NAMALWA (cell line): ENCODE measurements around the gene VASP.
A peak's percentile ranks its signal among the peaks of the same experiment; 100 is the strongest.

ENCODE experiments used
- DNase-seq: peaks from one replicate; pipeline ENCODE4 v3.0.0-alpha.2; 2015; ENCODE audit warnings: low spot score

VASP gene

DNA sequence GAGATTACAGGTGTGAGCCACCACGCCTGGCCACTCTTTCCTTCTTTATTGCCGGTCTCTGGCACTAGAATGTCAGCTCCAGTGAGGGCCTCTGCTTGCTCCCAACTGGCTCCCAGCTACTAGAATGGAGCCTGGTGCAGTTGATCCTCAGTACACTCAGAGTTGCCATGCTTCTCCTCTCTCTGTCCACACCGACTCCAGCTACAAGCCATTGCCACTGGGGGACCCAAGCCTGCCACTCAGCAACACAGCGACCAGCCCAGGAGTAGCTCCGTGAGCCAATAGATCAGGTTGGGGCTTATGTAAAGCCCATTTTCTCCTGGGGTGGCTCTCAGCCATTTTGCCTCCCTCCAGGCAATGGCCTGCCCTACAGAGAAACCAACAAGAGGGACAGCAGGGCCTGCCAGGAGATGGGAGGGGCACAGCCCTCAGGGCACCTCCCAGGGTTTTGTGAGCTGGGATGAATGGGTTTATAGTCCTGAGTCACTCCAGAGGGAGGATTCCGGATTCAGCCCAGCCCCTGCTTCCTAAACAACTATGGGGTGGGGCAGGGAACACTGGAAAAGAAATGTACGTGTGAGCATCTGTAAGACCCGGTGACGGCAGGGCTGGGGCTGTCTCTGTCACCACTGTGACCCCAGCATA lies 40.8 kb downstream of the VASP start:
- DNase-seq = no peak

DNA sequence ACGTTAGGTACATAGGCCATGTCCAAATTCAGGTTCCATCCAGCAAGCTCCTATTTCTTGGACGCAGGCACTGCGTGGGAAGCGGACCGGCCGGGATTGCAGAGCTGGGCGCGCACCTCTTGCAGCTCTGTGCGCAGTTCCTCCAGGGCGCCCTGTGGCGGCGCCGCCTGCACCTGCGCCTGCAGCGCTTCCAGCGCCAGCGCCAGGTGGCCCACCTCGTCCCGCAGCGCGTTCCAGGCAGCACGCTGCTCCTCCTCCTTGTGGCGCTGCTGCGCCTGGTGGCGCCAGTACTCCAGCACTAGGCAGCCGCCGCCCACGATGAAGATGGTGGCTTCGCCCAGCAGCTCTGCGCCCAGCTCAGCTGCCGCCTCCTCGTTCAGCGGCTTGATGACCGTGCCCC lies 46.2 kb downstream of the VASP start:
- DNase-seq = no peak

GRCh38 chr19:45554481-45554880 lies 47.2 kb downstream of the VASP start:
- DNase-seq = no peak

DNA sequence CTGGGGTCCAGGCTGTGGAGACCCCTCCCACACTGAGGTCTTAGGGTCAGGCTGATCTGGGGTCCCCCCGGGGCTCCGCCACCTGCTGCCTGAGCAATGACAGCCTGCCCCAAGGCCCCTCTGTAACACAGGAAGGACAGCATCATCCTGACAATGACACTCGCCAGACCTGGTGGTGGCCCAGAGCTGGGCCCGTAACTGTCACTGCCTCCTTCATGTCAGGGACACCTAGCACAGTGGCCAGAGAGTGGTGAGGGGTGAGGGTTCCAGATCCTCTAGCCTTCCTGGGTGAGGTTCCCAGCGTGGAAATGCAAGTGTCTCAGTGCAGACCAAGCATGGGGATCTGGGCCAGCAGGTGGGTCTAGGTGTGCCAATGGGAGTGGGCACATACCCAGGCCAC lies 49.6 kb downstream of the VASP start:
- DNase-seq = no peak

GRCh38 chr19:45558399-45558878 lies 51.2 kb downstream of the VASP start:
- peak; percentile 94 for DNase-seq

GRCh38 chr19:45560038-45560437 lies 52.8 kb downstream of the VASP start:
- no peak for DNase-seq

- no peak for DNase-seq
Measured at GRCh38 chr19:45560686-45561085, 53.4 kb downstream of the VASP start.

DNA sequence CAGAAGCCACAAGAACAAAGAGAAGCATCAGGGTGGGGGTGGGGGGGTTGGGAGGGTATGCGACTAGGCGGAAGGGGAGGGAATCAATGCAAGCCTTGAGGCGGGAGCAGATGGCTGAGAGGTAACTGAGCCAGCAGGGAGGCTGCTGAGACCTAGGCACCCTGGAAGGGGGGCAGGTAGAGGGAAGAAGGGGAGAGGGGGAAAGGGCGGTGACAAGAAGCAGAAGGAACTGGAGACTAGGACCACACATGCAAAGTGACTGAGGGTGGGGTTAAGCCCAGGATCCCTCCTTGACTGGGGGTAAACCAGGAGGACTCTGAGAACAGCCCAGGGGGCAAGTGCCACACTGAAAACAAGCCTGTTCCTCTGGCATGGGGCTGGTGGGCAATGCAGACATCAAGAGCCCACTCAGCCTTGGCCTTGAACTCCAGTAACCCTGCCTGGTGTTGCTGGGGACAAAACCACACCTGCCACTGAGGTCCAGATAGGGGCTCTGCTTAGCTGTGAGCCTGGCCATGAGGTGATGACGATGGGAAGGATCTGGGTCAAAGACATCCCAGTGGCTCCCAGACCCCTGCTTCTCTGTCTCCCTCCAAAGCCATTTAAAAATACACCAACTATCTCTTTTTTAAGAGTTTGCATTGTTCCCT lies 57.0 kb downstream of the VASP start:
- no peak for DNase-seq

GRCh38 chr19:45567609-45568008 lies 60.3 kb downstream of the VASP start:
- no peak for DNase-seq

GRCh38 chr19:45568732-45569131 lies 61.5 kb downstream of the VASP start:
- DNase-seq = no peak

GRCh38 chr19:45569619-45570421 lies 62.5 kb downstream of the VASP start:
- peak; percentile 61 for DNase-seq

- no peak for DNase-seq
Measured at GRCh38 chr19:45571457-45572220, 64.4 kb downstream of the VASP start.

- no peak for DNase-seq
Measured at GRCh38 chr19:45574526-45574925, 67.2 kb downstream of the VASP start.

GRCh38 chr19:45575216-45575615 lies 67.9 kb downstream of the VASP start:
- DNase-seq = no peak
